Effector memory CD4-positive, alpha-beta T cell (primary cell): ENCODE results near the gene EIF4E1B.

Experiments used
- DNase-seq, 3 donors: peaks; one replicate each; pipeline ENCODE4 v3.0.0-alpha.2; 2020
- H3K27ac ChIP-seq: 2 replicates; pipeline ENCODE4 v1.7.0; 2013; ENCODE audit warnings: mild to moderate bottlenecking, low read length, moderate library complexity; ENCODE audit not compliant: insufficient read depth, poor library complexity, severe bottlenecking
- H3K27me3 ChIP-seq: replicated peaks from 2 replicates; pipeline ENCODE4 v1.7.0; 2013; ENCODE audit warnings: mild to moderate bottlenecking, low read length; ENCODE audit not compliant: insufficient read depth, control insufficient read depth, poor library complexity, severe bottlenecking
- H3K36me3 ChIP-seq: 2 replicates; pipeline ENCODE4 v1.7.0; 2013; ENCODE audit warnings: mild to moderate bottlenecking, low read length, moderate library complexity; ENCODE audit not compliant: control insufficient read depth, insufficient read depth
- H3K4me1 ChIP-seq: 2 replicates; pipeline ENCODE4 v1.7.0; 2013; ENCODE audit warnings: low read length, mild to moderate bottlenecking; ENCODE audit not compliant: control insufficient read depth, insufficient read depth, poor library complexity, severe bottlenecking
- H3K4me3 ChIP-seq: 2 replicates; pipeline ENCODE4 v1.7.0; 2013; ENCODE audit warnings: low read length, low read depth, mild to moderate bottlenecking; ENCODE audit not compliant: insufficient read depth, poor library complexity, severe bottlenecking
- H3K9me3 ChIP-seq: 2 replicates; pipeline ENCODE4 v1.7.0; 2013; ENCODE audit warnings: mild to moderate bottlenecking, low read length, moderate library complexity; ENCODE audit not compliant: control insufficient read depth

The EIF4E1B gene

GRCh38 chr5:176606032-176606431 is 24.4 kb upstream of the EIF4E1B start:
- Histone ChIP-seq H3K4me3 (no peak overlapping the region), H3K27ac (no peak overlapping the region)
- DNase-seq: no peak

GRCh38 chr5:176606875-176607274 is 23.6 kb upstream of the EIF4E1B start:
- H3K4me1 ChIP-seq: peaks cover 3% of the 10 kb centered on the region
- no peak for DNase-seq
- H3K9me3 ChIP-seq: no peaks in the 10 kb centered on the region
- H3K36me3 ChIP-seq: no peaks in the 10 kb centered on the region
- no peak overlapping the region for H3K4me3 ChIP-seq
- H3K27ac ChIP-seq: no peak overlapping the region
- no peaks in the 10 kb centered on the region for H3K27me3 ChIP-seq

More at GRCh38 chr5:176606032-176606431, 24.4 kb upstream of the EIF4E1B start:
- H3K9me3 ChIP-seq: no peaks in the 10 kb centered on the region
- no peaks in the 10 kb centered on the region for H3K36me3 ChIP-seq
- H3K27me3 ChIP-seq: no peaks in the 10 kb centered on the region
- peaks cover 3% of the 10 kb centered on the region for H3K4me1 ChIP-seq

- Histone ChIP-seq H3K36me3 (no peaks in the 10 kb centered on the region), H3K9me3 (no peaks in the 10 kb centered on the region), H3K4me1 (peaks cover 3% of the 10 kb centered on the region), H3K27ac (no peak overlapping the region), H3K27me3 (no peaks in the 10 kb centered on the region), H3K4me3 (no peak overlapping the region)
- DNase-seq: no peak
Observed at GRCh38 chr5:176608142-176608705, 22.3 kb upstream of the EIF4E1B start.

- Histone ChIP-seq H3K4me1 (peaks cover 3% of the 10 kb centered on the region), H3K4me3 (peak overlapping the region; percentile 40), H3K27me3 (no peaks in the 10 kb centered on the region), H3K36me3 (no peaks in the 10 kb centered on the region), H3K27ac (no peak overlapping the region), H3K9me3 (no peaks in the 10 kb centered on the region)
- no peak for DNase-seq
Observed at GRCh38 chr5:176608937-176609723, 21.3 kb upstream of the EIF4E1B start.

GRCh38 chr5:176609724-176610434 is 20.6 kb upstream of the EIF4E1B start, which contains the start of gene GPRIN1:
TSS of gene GPRIN1 (minus strand) at chr5:176610156. CDS start at chr5:176599834, 10,322 bp downstream.
- Histone ChIP-seq H3K4me3 (peak within 1 kb of the TSS; percentile 65), H3K9me3 (no peaks in the 10 kb centered on the region), H3K4me1 (peaks cover 3% of the 10 kb centered on the region), H3K27me3 (no peaks in the 10 kb centered on the region), H3K36me3 (no peaks in the 10 kb centered on the region), H3K27ac (no peak within 1 kb of the TSS)
- DNase-seq: peak in 2 of 3 donors; percentile 19 to 35

- Histone ChIP-seq H3K36me3 (no peaks in the 10 kb centered on the region), H3K4me3 (peak overlapping the region; percentile 65), H3K27me3 (no peaks in the 10 kb centered on the region), H3K9me3 (no peaks in the 10 kb centered on the region), H3K27ac (no peak overlapping the region), H3K4me1 (peaks cover 3% of the 10 kb centered on the region)
- no peak for DNase-seq
Observed at GRCh38 chr5:176610435-176610773, 20.1 kb upstream of the EIF4E1B start.

GRCh38 chr5:176611435-176611834 is 19.0 kb upstream of the EIF4E1B start:
- peak in 2 of 3 donors; percentile 18 to 43 for DNase-seq
- Histone ChIP-seq H3K27me3 (peaks cover 3% of the 10 kb centered on the region), H3K4me1 (peaks cover 3% of the 10 kb centered on the region), H3K36me3 (no peaks in the 10 kb centered on the region), H3K9me3 (no peaks in the 10 kb centered on the region), H3K4me3 (no peak overlapping the region), H3K27ac (no peak overlapping the region)

- Histone ChIP-seq H3K27ac (no peak overlapping the region), H3K4me1 (peaks cover 3% of the 10 kb centered on the region), H3K4me3 (no peak overlapping the region), H3K36me3 (no peaks in the 10 kb centered on the region), H3K9me3 (no peaks in the 10 kb centered on the region), H3K27me3 (peaks cover 4% of the 10 kb centered on the region)
- no peak for DNase-seq
Observed at GRCh38 chr5:176612008-176612407, 18.5 kb upstream of the EIF4E1B start.

- Histone ChIP-seq H3K27me3 (peaks cover 9% of the 10 kb centered on the region), H3K4me1 (peaks cover 3% of the 10 kb centered on the region), H3K27ac (no peak overlapping the region), H3K4me3 (no peak overlapping the region), H3K36me3 (no peaks in the 10 kb centered on the region), H3K9me3 (no peaks in the 10 kb centered on the region)
- no peak for DNase-seq
Observed at GRCh38 chr5:176612855-176613254, 17.6 kb upstream of the EIF4E1B start.
